Smooth muscle cell (in vitro differentiated cells): Measurements from ENCODE around the gene RARG. TPM values are rescaled to one million over a fixed set of nuclear protein-coding genes. Genes with fewer than 3 reads are reported as not detected.

ENCODE experiments used
- DNase-seq: peaks from one replicate; lab custom pipeline; 2025; ENCODE audit not compliant: unreplicated experiment; lab: John Stamatoyannopoulos, UW
- H2AFZ ChIP-seq: fragments of 200-600 bp; sonication (generic); 2 replicates; pipeline ENCODE4 v1.6.0; 2016; ENCODE audit warnings: antibody characterized with exemption, low read depth, mild to moderate bottlenecking
- H3F3A ChIP-seq: fragments of 200-600 bp; sonication (generic); 2 replicates; pipeline ENCODE4 v1.6.0; 2017; ENCODE audit warnings: antibody characterized with exemption, low read depth
- H3K27ac ChIP-seq: fragments of 200-600 bp; sonication (generic); 2 replicates; pipeline ENCODE4 v1.5.1; 2016; ENCODE audit warnings: low read depth, mild to moderate bottlenecking
- H3K27me3 ChIP-seq: fragments of 200-600 bp; sonication (generic); 2 replicates; pipeline ENCODE4 v1.6.1; 2016; ENCODE audit warnings: low read depth, mild to moderate bottlenecking
- H3K36me3 ChIP-seq: fragments of 200-600 bp; sonication (generic); 2 replicates; pipeline ENCODE4 v1.5.1; 2016; ENCODE audit warnings: low read depth
- H3K4me1 ChIP-seq: fragments of 200-600 bp; sonication (generic); 2 replicates; pipeline ENCODE4 v1.5.1; 2016; ENCODE audit warnings: low read depth
- H3K4me2 ChIP-seq: fragments of 200-600 bp; sonication (generic); 2 replicates; pipeline ENCODE4 v1.6.0; 2016; ENCODE audit warnings: mild to moderate bottlenecking
- H3K4me3 ChIP-seq: fragments of 200-600 bp; sonication (generic); 2 replicates; pipeline ENCODE4 v1.5.1; 2016; ENCODE audit warnings: mild to moderate bottlenecking
- H3K79me2 ChIP-seq: fragments of 200-600 bp; sonication (generic); 2 replicates; pipeline ENCODE4 v1.6.0; 2016; ENCODE audit warnings: low read depth, mild to moderate bottlenecking
- H3K9ac ChIP-seq: fragments of 200-600 bp; sonication (generic); 2 replicates; pipeline ENCODE4 v1.6.0; 2016; ENCODE audit warnings: low read depth
- H3K9me3 ChIP-seq: fragments of 200-600 bp; sonication (generic); replicated peaks from 2 replicates; pipeline ENCODE4 v1.5.1; 2016; ENCODE audit warnings: low read depth
- H4K20me1 ChIP-seq: fragments of 200-600 bp; sonication (generic); 2 replicates; pipeline ENCODE4 v1.6.0; 2016; ENCODE audit warnings: low read depth
- CTCF ChIP-seq: fragments of 200-600 bp; sonication (generic); IDR thresholded peaks from 2 replicates; pipeline ENCODE4 v1.5.1; 2017; ENCODE audit warnings: borderline replicate concordance, mild to moderate bottlenecking, antibody characterized with exemption; ENCODE audit not compliant: insufficient read depth, poor library complexity, severe bottlenecking
- WGBS: methylation state at CpG from one replicate; pipeline ENCODE4 v1.1.7; 2016; ENCODE audit warnings: low lambda C conversion rate; 5-methylcytosine and 5-hydroxymethylcytosine counted together
- polyA plus RNA-seq: library from polyadenylated mRNA; unstranded; fragments of >200 nt; fragmentation: Nextera tagmentation; extraction: Ambion mirVana; gene quantifications from 2 replicates; pipeline ENCODE4 v1.2.1, GENCODE V29; 2016
- total RNA-seq: library from RNA; depleted of rRNA; stranded (reverse); fragments of >200 nt; gene quantifications from 2 replicates; pipeline ENCODE4 v1.2.3, GENCODE V29; 2014

Gene RARG
- total and polyA plus RNA-seq, 2 experiments from 2014 or later: 21.8 to 32.9 TPM

- WGBS: 65% methylated on average over 20 of the region's 20 CpGs
- DNase-seq: no peak
- Histone ChIP-seq H3K4me1 (peaks cover 15% of the 10 kb centered on the region), H3K9ac (peak overlapping the region; percentile 79), H3K4me3 (peak overlapping the region; percentile 64), H3K36me3 (no peaks in the 10 kb centered on the region), H3K27me3 (no peaks in the 10 kb centered on the region), H3F3A (no peaks in the 10 kb centered on the region), H3K4me2 (peak overlapping the region; percentile 89), H3K79me2 (peaks cover 5% of the 10 kb centered on the region), H4K20me1 (no peaks in the 10 kb centered on the region), H3K9me3 (no peaks in the 10 kb centered on the region), H2AFZ (peak overlapping the region; percentile 80), H3K27ac (peak overlapping the region; percentile 48)
- no peak for TF ChIP-seq CTCF
Observed at GRCh38 chr12:53268630-53269562, 36.9 kb upstream of the RARG start.

- Histone ChIP-seq H3K79me2 (peaks cover 5% of the 10 kb centered on the region), H3K27me3 (no peaks in the 10 kb centered on the region), H4K20me1 (no peaks in the 10 kb centered on the region), H3K9ac (peak within 1 kb of the TSS; percentile 79), H3K9me3 (no peaks in the 10 kb centered on the region), H3K36me3 (no peaks in the 10 kb centered on the region), H3F3A (no peaks in the 10 kb centered on the region), H3K4me1 (peaks cover 15% of the 10 kb centered on the region), H3K4me2 (peak within 1 kb of the TSS; percentile 89), H2AFZ (peak within 1 kb of the TSS; percentile 80), H3K27ac (peak within 1 kb of the TSS; percentile 48), H3K4me3 (peak within 1 kb of the TSS; percentile 64)
- TF ChIP-seq CTCF: no peak
- peak; percentile 83 for DNase-seq
- under 1% methylated on average over 51 of the region's 58 CpGs for WGBS
Observed at GRCh38 chr12:53267999-53268629, 36.1 kb upstream of the RARG start, which contains the start of gene ESPL1. Gene ESPL1, plus strand, starts transcription at chr12:53268299. Its CDS starts 468 bp downstream, at chr12:53268767.

- H4K20me1 ChIP-seq: no peaks in the 10 kb centered on the region
- H3K9ac ChIP-seq: peak overlapping the region; percentile 79
- peaks cover 15% of the 10 kb centered on the region for H3K4me1 ChIP-seq
- H3K79me2 ChIP-seq: peaks cover 5% of the 10 kb centered on the region
- TF ChIP-seq CTCF: no peak
- 66% methylated on average over 18 of the region's 18 CpGs for WGBS
- H3K36me3 ChIP-seq: no peaks in the 10 kb centered on the region
- H2AFZ ChIP-seq: peak overlapping the region; percentile 80
- peak overlapping the region; percentile 89 for H3K4me2 ChIP-seq
- peak overlapping the region; percentile 48 for H3K27ac ChIP-seq
- no peaks in the 10 kb centered on the region for H3F3A ChIP-seq
- H3K4me3 ChIP-seq: peak overlapping the region; percentile 64
- no peaks in the 10 kb centered on the region for H3K9me3 ChIP-seq
- no peaks in the 10 kb centered on the region for H3K27me3 ChIP-seq
- no peak for DNase-seq
Observed at GRCh38 chr12:53267306-53267998, 35.4 kb upstream of the RARG start.
